Gastrocnemius medialis (tissue), 4 donors: Measurements from ENCODE around the gene ACTL10. TPM values are rescaled to one million over a fixed set of nuclear protein-coding genes. Genes with fewer than 3 reads are reported as not detected.
"Not testable (repeated sequence)": the region's sequence is repeated elsewhere in the genome, so short reads cannot be mapped to it uniquely, and the experiment has no call there.

ENCODE experiments used
- ATAC-seq, 2 donors: fragments of 150-250 bp; one replicate each; pipeline ENCODE4 v1.9.1; 2016
- DNase-seq, 2 donors: peaks; one replicate each; pipeline ENCODE4 v3.0.0-alpha.2; 2019
- H3K27ac ChIP-seq, 4 donors: fragments of 200-600 bp; sonication (generic); 1 replicate in 1 of 4; 2 replicates in 3 of 4; pipeline ENCODE4 v1.5.1; 2016 to 2018; ENCODE audit warnings: mild to moderate bottlenecking in 2 of 4, moderate library complexity in 1 of 4
- H3K27me3 ChIP-seq, 3 donors: fragments of 200-600 bp; sonication (generic) in 2 of 3; 1 replicate in 1 of 3; 2 replicates in 2 of 3; pipeline versions ENCODE4 v1.5.1 to v1.6.0; 2016 to 2019; ENCODE audit warnings: mild to moderate bottlenecking in 1 of 3, moderate library complexity in 1 of 3
- H3K36me3 ChIP-seq, 2 donors: fragments of 200-600 bp; sonication (generic) in 1 of 2; one replicate each; pipeline ENCODE4 v1.5.1; 2017 to 2018
- H3K4me1 ChIP-seq, 2 donors: fragments of 200-600 bp; sonication (generic) in 1 of 2; one replicate each; pipeline ENCODE4 v1.5.1; 2016 to 2017; ENCODE audit warnings: mild to moderate bottlenecking in 2 of 2
- H3K4me3 ChIP-seq, 4 donors: fragments of 200-600 bp; sonication (generic) in 3 of 4; 1 replicate in 1 of 4; 2 replicates in 3 of 4; pipeline ENCODE4 v1.5.1; 2016 to 2019; ENCODE audit warnings: mild to moderate bottlenecking in 2 of 4
- H3K9me3 ChIP-seq, 3 donors: fragments of 200-600 bp; sonication (generic) in 2 of 3; 1 replicate in 1 of 3; 2 replicates in 2 of 3; pipeline ENCODE4 v1.5.1; 2016 to 2019
- POLR2A ChIP-seq, 2 donors: fragments of 450-650 bp; IDR thresholded peaks; one replicate each; pipeline ENCODE4 v1.6.1; 2017; ENCODE audit warnings: antibody characterized with exemption in 2 of 2, mild to moderate bottlenecking in 2 of 2, moderate library complexity in 2 of 2
- in situ Hi-C, 4 donors: fragments of 200-750 bp; cut with MboI; loops; one replicate each; pipeline versions ENCODE4 v1.15.0 to v1.8.0; 2017; ENCODE audit warnings: low sequenced_read_pairs in 4 of 4
- intact Hi-C: fragments of 100-400 bp; cut with DNase I; formaldehyde crosslinking; loops from one replicate; pipeline ENCODE4 v1.15.1; 2023; ENCODE audit warnings: low total_unique reads
- total RNA-seq, 4 donors: library from RNA; depleted of rRNA; stranded (reverse); fragments of >200 nt; gene quantifications; one replicate each; pipeline versions ENCODE4 v1.1.0 to v1.2.3, GENCODE V29; 2016
- TF ChIP-seq, protein P1 (sequence below), 5 experiments: fragments of 450-650 bp in 3 of 5; fragments of 200-600 bp in 2 of 5; sonication (generic) in 2 of 5; IDR thresholded peaks in 4 of 5; conservative IDR thresholded peaks in 1 of 5; 1 replicate in 4 of 5; 2 replicates in 1 of 5; pipeline ENCODE4 v1.5.1; 2016 to 2019; ENCODE audit warnings: antibody characterized with exemption in 5 of 5, mild to moderate bottlenecking in 3 of 5, moderate library complexity in 3 of 5

Gene ACTL10
- total RNA-seq, 4 donors from 2014 or later, result 0.22 to 0.39 TPM; not detected in 2

DNA sequence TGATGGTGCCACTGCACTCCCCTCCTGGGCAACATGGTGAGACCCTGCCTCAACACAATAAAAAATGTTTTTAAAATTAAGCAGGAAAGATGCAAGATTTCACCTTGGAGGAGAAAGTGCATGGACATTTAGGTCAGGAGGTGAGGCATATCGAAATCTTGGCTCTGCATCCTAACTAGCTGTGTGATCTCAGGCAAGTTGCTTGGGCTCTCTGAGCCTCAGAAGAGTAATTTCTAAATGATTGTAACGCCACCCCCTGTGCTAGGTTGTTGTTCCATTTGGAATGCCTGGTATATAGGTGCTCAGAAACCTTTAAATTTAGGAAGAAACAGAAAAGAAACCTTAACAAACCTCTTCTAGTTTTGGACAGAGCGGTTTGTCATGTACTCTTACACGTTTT lies 40.6 kb upstream of the ACTL10 start:
- no peak for DNase-seq
- intact Hi-C loops (no loop called here), in situ Hi-C loops (no loop called here)
- Histone ChIP-seq H3K36me3 (peaks cover 4 to 59% of the 10 kb centered on the region in 2 donors), H3K27me3 (no peaks in the 10 kb centered on the region), H3K9me3 (no peaks in the 10 kb centered on the region), H3K27ac (no peak overlapping the region), H3K4me3 (no peak overlapping the region), H3K4me1 (no peaks in the 10 kb centered on the region)
- TF ChIP-seq POLR2A (IDR thresholded peaks at IDR 0.05), result no peak
- TF ChIP-seq, protein P1, sequence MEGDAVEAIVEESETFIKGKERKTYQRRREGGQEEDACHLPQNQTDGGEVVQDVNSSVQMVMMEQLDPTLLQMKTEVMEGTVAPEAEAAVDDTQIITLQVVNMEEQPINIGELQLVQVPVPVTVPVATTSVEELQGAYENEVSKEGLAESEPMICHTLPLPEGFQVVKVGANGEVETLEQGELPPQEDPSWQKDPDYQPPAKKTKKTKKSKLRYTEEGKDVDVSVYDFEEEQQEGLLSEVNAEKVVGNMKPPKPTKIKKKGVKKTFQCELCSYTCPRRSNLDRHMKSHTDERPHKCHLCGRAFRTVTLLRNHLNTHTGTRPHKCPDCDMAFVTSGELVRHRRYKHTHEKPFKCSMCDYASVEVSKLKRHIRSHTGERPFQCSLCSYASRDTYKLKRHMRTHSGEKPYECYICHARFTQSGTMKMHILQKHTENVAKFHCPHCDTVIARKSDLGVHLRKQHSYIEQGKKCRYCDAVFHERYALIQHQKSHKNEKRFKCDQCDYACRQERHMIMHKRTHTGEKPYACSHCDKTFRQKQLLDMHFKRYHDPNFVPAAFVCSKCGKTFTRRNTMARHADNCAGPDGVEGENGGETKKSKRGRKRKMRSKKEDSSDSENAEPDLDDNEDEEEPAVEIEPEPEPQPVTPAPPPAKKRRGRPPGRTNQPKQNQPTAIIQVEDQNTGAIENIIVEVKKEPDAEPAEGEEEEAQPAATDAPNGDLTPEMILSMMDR (IDR thresholded peaks at IDR 0.05 in 4 of 5, conservative IDR thresholded peaks at IDR 0.05 in 1 of 5), result no peak
- ATAC-seq, result no peak

DNA sequence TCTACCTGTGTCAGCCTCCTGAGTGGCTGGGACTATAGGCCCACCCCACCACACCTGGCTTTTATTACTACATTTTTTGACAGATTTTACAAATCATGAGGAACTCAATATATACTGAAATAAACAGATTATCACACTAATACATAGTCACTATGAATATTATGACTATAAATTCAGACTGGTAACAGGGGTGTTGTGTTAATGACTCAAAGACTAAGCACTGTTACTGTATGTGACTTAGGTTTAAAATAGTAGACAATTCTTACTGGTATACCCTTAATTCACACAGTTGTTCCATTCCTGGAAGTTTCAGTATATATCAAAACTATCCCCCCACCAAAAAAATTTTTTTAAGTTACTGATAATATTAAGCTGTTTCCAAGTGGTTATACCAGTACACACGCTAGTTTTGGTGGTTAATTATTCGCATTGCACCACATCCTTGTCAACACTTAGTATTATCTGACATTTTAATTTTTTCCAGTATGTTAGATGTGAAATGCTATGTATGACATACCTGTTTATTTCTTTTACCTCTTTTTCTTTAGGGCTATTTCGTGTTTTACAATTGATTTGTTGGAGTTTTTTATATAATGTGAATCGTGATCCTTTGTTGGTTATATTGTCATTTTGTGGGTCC lies 39.0 kb upstream of the ACTL10 start:
- no peak overlapping the region for H3K27ac ChIP-seq
- no peak for DNase-seq
- TF ChIP-seq, protein P1 (IDR thresholded peaks at IDR 0.05 in 4 of 5, conservative IDR thresholded peaks at IDR 0.05 in 1 of 5), result no peak
- no peak for TF ChIP-seq POLR2A (IDR thresholded peaks at IDR 0.05)
- intact Hi-C loops (no loop called here), in situ Hi-C loops (no loop called here)
- H3K9me3 ChIP-seq, result no peaks in the 10 kb centered on the region
- H3K4me1 ChIP-seq, result no peaks in the 10 kb centered on the region
- H3K4me3 ChIP-seq, result no peak overlapping the region
- peaks cover 4 to 58% of the 10 kb centered on the region in 2 donors for H3K36me3 ChIP-seq
- no peak for ATAC-seq
- H3K27me3 ChIP-seq, result no peaks in the 10 kb centered on the region

DNA sequence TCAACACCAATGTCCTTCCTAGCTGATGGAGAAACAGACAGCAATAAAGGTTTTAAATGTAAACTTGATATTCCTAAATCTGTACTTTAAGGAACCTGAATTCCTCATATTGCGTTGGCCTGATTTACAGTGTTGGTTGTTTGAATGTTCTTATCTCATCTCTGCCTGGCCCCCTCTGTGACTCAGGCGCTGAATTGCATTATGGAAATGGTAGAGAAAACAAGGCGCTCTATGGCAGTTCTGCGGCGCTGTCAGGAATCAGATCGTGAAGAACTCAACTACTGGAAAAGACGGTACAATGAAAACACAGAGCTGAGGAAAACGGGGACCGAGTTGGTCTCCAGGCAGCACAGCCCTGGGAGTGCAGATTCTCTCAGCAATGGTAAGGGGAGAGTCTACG lies 37.2 kb upstream of the ACTL10 start:
- TF ChIP-seq, protein P1 (IDR thresholded peaks at IDR 0.05 in 4 of 5, conservative IDR thresholded peaks at IDR 0.05 in 1 of 5), result no peak
- no peak for TF ChIP-seq POLR2A (IDR thresholded peaks at IDR 0.05)
- ATAC-seq (no peak), DNase-seq (no peak)
- Histone ChIP-seq H3K27me3 (no peaks in the 10 kb centered on the region), H3K4me1 (no peaks in the 10 kb centered on the region), H3K4me3 (no peak overlapping the region), H3K9me3 (no peaks in the 10 kb centered on the region), H3K27ac (no peak overlapping the region), H3K36me3 (peaks cover 4 to 47% of the 10 kb centered on the region in 2 donors)
- intact Hi-C loops (no loop called here), in situ Hi-C loops (no loop called here)

DNA sequence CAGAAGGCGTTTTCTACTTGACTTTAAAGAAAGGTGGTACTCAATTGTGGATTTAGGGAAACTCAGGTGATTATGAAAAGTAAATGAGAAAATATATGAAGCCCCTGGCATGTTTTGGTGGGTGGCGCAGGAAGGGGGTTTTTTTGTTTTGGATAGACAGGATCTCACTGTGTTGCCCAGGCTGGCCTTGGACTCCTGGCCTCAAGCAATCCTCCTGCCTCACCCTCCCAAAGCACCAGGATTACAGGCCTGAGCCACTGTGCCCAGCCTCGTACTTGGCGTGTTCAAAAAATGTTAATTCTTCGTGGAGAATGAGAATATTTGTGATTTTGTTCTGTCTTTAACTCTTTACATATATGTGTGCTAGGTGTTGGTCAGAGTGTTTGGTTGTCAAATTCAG lies 36.8 kb upstream of the ACTL10 start:
- H3K27me3 ChIP-seq, result no peaks in the 10 kb centered on the region
- H3K27ac ChIP-seq, result no peak overlapping the region
- no peak overlapping the region for H3K4me3 ChIP-seq
- peaks cover 4 to 43% of the 10 kb centered on the region in 2 donors for H3K36me3 ChIP-seq
- TF ChIP-seq POLR2A (IDR thresholded peaks at IDR 0.05), result no peak
- TF ChIP-seq, protein P1 (IDR thresholded peaks at IDR 0.05 in 4 of 5, conservative IDR thresholded peaks at IDR 0.05 in 1 of 5), result no peak
- in situ Hi-C loops, result no loop called here
- ATAC-seq (no peak), DNase-seq (no peak)
- no peaks in the 10 kb centered on the region for H3K4me1 ChIP-seq
- no peaks in the 10 kb centered on the region for H3K9me3 ChIP-seq
- intact Hi-C loops, result no loop called here

DNA sequence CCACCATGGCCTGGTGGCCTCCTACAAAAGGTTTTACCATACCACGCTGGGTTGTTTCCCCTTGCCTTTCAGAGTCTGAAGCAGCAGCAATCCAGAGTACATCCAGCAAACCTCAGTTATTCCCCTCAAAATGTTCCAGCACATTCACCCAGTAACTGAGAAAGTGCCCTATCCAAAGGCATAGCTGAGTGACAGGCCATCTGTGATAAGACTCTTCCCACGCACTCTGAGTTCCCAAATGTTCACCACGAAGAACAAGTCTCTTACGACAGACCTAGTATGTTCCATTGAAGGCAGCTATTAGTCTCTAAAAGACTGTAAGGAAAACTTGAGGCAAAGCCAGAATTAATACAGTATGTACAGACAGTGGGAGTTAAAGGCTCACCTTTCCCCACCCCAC lies 36.2 kb upstream of the ACTL10 start:
- ATAC-seq (peak in 1 of 2 donors; percentile 35), DNase-seq (no peak)
- peaks cover 4 to 38% of the 10 kb centered on the region in 2 donors for H3K36me3 ChIP-seq
- no peak overlapping the region for H3K27ac ChIP-seq
- H3K4me1 ChIP-seq, result peaks cover 0 to 4% of the 10 kb centered on the region in 2 donors
- intact Hi-C loops, result no loop called here
- H3K27me3 ChIP-seq, result no peaks in the 10 kb centered on the region
- no peak for TF ChIP-seq POLR2A (IDR thresholded peaks at IDR 0.05)
- TF ChIP-seq, protein P1 (IDR thresholded peaks at IDR 0.05 in 4 of 5, conservative IDR thresholded peaks at IDR 0.05 in 1 of 5), result no peak
- no peaks in the 10 kb centered on the region for H3K9me3 ChIP-seq
- no peak overlapping the region for H3K4me3 ChIP-seq
- in situ Hi-C loops, result no loop called here

DNA sequence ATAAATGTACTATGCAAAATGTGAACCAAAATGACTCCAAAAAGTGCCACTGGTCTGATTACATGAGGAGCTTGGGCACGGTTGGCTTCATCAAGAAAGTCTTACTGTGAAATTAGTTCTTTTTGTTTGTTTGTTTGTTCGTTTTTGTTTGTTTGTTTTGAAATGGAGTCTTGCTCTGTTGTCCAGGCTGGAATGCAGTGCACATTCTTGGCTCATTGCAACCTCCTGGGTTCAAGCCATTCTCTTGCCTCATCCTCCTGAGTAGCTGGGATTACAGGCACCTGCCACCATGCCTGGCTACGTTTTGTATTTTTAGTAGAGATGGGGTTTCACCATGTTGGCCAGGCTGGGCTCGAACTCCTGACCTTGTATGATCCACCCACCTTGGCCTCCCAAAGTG lies 34.8 kb upstream of the ACTL10 start:
- DNase-seq, result peak in 1 of 2 donors; percentile 49
- in situ Hi-C loops, H3K9me3 ChIP-seq, intact Hi-C loops, H3K27me3 ChIP-seq, H3K4me1 ChIP-seq, H3K4me3 ChIP-seq: not testable (repeated sequence)
- H3K36me3 ChIP-seq, result peaks cover 4 to 31% of the 10 kb centered on the region in 2 donors
- ATAC-seq, result peak in 1 of 2 donors; percentile 53
- H3K27ac ChIP-seq, result peak overlapping the region in 1 of 4 donors; percentile 39
